Measurements from ENCODE around the gene PKHD1.

Gene PKHD1

GRCh38 chr6:52087498-52087999, at the start of gene PKHD1:
Gene PKHD1 (minus strand): TSS chr6:52087613. CDS start chr6:52084933, 2,680 bp downstream.
- DNase-seq (ENCODE audit: low read depth): no peak

- DNase-seq (ENCODE audit: low read depth): no peak
These were observed 49.6 kb upstream of the PKHD1 start for GRCh38 chr6:52136934-52137467.

- no peak for DNase-seq (ENCODE audit: low read depth)
These were observed 48.6 kb upstream of the PKHD1 start for GRCh38 chr6:52136055-52136454.

GRCh38 chr6:52135217-52135616, 47.8 kb upstream of the PKHD1 start:
- DNase-seq (ENCODE audit: low read depth): no peak

DNA sequence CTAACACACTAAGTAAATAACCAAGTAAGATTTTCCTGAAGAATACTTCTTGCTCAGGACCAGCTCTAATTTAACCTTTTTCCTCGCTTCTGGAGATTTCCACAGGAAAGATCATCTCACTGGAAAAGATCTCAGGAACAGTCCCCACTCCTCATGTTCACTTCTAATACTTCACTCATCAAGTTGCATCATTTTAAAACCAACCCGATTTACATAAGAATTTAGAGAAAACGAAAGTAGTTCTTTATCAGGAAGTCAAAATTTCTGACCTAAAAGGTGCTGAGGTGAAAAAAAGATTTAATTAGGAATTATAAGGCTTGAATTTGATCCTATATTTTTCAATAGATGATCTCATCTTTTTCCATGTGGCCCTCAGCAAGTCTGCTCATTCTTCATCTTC, 46.6 kb upstream of the PKHD1 start:
- no peak for DNase-seq (ENCODE audit: low read depth)

GRCh38 chr6:52133324-52133723, 45.9 kb upstream of the PKHD1 start:
- no peak for DNase-seq (ENCODE audit: low read depth)

GRCh38 chr6:52132292-52132691, 44.9 kb upstream of the PKHD1 start:
- no peak for DNase-seq (ENCODE audit: low read depth)

DNA sequence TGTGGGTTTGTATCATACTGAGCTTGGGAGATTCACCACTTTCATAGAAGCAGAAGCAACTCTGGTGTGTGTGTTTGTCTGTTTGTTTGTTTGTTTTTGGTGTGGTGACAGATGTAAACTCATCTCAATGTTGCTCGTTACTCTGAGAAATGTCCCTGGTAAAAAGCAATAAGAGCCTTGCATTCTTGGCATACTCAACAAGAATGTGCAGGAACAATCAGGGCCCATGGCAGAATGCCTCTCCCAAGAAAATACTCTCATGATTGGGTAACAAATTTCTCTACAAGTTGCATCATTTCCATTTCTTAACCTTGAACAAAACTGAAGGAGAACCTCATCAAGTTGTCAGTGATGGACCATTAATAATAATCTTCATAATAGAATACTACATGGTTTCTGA, 43.0 kb upstream of the PKHD1 start:
- DNase-seq (ENCODE audit: low read depth): no peak

DNA sequence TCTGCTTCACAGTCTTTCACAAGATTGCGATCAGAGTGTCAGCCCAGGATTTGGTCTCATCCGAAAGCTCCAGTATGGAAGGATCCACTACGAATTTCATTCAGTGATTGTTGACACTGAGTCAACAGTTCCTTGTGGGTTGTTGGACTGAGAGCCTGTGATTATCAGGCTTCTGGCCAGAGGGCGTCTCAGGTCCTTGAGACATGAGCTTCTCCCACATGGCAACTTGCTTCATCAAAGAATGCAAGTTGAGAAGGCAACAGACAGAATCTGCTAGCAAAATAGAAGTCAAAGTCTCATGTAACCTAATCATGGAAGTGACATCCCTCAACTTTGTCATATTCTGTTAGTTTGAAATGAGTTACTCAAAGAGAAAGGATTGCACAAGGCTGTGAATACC, 40.5 kb upstream of the PKHD1 start:
- DNase-seq (ENCODE audit: low read depth): no peak

DNA sequence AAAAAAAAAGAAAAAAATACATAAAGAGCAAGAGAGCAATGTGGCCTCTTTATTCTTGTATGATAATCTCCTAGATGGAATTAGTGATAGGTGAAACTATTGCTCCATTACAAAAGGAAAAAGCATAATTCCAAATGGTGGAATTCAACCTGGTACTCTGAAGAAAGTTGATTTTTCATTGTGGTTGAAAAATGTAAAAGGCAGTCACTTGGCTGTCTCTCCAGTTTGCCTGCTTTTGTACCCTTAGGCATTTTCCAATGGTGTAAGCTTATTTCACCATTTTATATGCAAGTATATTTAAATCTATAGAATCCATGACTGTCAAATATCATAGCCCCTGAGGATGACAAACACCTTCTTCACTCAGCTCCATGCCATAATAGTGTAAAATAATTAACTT, 38.8 kb upstream of the PKHD1 start:
- DNase-seq (ENCODE audit: low read depth): no peak

GRCh38 chr6:52125572-52125971, 38.2 kb upstream of the PKHD1 start:
- no peak for DNase-seq (ENCODE audit: low read depth)

DNA sequence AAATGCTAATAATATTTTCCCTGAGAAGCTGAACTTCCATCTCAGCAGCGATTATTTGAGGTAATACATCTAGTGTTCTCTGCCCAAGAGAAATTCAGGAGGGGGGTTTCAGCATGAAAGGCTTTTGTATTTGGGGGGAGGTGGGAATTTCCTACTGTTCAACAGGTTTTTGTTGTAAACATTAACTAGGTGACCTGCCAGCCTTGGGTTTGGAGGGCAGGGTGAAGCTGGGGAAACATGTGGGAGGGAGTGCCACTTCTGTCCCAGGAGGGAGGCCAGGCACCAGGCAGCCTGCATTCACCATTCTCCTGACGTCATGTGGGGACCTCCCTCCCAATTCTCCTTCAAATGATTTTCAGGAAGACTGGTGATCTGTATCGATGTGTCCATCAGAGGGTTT, 37.7 kb upstream of the PKHD1 start:
- DNase-seq (ENCODE audit: low read depth): no peak

DNA sequence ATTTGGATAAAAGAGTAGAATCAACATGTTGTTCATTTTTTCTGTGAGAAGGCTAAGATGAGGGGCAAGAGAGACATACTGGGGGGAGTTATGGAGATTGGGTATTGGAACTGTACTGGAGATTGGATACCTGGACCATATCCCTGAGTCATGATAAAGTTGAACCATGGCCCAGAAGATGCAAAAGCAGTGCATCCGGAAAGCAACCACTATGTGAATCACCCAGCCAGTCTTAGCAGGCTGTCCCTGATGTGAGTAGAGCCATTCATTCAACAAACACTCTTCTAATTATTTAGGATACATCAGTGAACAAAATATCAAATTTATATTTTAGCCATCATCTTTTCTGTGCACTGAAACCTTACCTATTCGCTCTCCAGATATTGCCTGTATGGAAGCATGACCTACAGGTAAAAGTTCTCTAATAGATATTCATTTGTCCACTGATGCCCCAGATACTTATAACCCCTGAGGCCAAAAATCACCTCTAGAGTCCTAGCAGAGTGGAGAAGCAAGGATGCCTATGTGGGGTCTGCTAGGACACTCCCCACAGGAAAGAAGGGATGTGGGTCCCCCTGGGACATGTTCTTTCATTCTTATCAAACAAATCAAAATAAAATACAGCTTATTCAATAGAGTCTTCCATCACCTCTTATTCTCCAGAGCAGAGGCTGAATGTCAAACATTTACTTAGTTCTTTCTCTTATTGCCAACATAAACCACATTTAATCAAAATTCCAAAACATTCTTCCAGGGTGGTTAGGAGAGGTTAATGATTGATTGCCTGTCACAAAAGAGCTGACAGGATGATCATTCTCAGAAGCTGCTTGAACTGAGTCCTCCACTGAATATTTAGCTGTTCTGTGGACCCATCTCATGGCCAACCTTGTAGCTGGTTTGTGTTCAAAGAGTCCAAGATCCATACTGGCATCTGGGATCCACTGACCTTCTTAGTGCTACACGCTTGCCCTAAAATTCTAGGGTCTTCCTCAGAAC, 37.0 kb upstream of the PKHD1 start:
- DNase-seq (ENCODE audit: low read depth): no peak

- no peak for DNase-seq (ENCODE audit: low read depth)
These were observed 35.8 kb upstream of the PKHD1 start for GRCh38 chr6:52123251-52123650.

DNA sequence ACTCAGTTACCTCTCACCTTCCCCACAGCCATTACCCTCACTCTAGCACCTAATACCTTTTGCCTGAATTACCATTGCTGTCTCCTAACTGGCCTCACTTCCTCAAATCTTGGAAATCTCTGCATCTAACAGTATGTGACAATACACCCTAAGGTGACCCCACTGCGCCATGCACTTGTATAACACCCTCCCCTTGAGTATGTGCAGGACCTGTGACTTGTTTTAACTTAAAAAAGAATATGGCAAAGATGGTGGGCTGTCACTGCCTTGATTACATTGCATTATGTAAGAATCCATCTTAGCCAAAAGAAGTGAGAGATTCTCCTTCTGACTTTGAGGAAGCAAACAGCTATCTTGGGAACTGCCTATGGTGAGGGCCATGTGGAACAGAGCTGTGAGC, 29.9 kb upstream of the PKHD1 start:
- DNase-seq (ENCODE audit: low read depth): no peak

- no peak for DNase-seq (ENCODE audit: low read depth)
These were observed 29.2 kb upstream of the PKHD1 start for GRCh38 chr6:52116605-52116948.

GRCh38 chr6:52115891-52116604, 28.6 kb upstream of the PKHD1 start:
- no peak for DNase-seq (ENCODE audit: low read depth)

DNA sequence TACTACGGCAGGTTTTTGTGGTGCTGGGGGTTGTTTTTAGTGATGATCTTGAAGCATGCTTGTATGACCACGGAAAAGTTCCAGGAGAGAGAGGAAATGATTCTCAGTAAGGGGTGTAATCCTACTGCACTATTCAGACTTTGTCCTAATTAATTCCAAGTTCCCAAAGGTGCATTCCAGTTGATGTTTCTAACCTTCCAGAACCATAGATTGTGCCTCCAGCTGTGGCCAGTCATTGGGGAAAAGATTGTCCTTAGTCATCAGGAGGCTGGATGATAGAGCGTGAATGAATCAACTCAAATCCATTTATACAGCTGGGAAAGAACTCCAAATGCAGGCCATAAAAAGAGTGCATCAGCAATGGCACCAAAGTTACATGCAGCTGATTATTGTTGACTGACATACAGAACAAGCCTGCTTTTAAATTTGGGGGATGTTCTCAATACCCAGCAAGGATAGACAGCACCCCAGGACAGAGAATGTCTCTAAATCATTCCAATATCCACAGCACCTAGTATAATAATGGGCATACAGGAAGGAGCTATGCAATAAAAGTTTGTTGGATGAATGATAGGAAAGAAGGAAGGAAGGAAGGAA, 27.8 kb upstream of the PKHD1 start:
- DNase-seq (ENCODE audit: low read depth): no peak

DNA sequence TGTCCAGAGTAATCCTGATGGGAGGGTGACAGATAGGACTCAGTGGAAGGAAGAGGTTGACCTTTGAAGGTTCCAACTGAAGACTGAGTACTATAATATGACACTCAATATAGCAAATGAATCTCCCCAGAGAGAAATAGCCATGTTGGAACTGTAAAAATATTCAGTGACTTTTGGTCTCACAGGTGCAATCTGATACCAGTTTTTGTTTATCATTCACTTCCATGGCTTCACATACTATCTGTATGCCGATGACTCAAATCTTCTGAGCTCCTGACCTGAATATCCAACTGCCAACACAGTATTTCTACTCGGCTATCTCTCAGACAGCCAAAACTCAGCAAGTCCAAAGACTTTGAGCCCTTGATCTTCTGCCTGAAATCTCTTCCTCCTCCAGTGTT, 21.8 kb upstream of the PKHD1 start:
- DNase-seq (ENCODE audit: low read depth): no peak

DNA sequence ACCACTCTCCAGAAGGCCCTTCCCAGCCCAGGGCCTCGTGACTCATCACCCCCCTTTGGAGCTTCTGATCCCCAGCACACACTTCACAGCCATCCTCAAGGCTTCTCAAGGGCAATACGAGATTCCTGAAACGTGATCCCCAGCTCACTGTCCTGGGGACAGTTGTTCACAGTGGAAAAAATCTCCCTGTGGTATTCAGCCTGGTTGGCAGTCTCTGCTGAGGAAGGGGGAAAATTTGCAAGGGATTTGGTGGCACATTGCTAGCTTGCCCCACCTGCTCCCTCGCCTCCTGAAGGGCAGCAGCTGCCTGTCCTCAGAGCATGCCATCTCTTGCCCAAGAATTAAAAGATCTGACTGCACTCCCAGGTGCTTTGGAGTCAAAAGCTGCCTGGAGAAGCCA, 20.7 kb upstream of the PKHD1 start:
- DNase-seq (ENCODE audit: low read depth): no peak

DNA sequence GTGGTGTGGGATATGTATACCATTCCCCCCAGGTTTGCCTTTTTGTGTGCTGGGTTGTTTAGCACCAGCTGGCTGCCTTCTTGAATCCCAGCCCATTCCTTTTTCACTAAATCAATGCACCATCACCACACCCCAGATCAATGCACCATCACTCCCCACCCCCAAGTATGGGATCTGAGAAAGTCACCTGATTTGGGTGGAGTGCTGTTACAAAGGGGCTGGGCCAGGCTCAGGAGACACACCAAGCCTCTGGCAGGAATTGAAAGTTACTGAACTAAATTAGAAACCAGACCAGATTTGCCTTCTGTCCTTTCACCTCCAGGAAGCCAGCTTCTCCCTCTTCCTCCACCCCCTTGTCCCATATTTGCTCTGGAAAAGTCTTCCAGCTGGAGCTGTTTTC, 19.6 kb upstream of the PKHD1 start:
- DNase-seq (ENCODE audit: low read depth): no peak

DNA sequence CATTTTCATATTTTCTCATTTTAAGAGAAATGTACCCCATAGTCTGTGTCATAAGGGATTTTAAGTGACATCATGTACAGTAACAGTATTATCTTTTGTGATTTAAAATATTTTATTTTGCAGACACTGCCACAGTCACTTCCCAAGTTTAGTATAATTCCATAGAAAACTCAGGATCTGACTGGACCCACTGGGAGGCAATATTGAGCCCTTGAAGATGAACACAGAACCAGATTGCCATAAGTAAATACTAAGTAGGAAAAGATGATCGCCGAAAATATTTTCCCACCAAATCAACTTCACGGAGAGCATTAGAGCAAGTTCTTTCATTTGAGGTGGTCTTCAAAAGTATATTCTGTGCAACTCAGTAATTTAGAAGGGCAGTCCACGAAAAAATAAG, 17.6 kb upstream of the PKHD1 start:
- no peak for DNase-seq (ENCODE audit: low read depth)

GRCh38 chr6:52103623-52104022, 16.2 kb upstream of the PKHD1 start:
- DNase-seq (ENCODE audit: low read depth): no peak

Data from GM04503 (cell line).